GM18861 (cell line): ENCODE results near the gene TPRN.

Source experiments
- ATAC-seq: cut with Tn5 transposase; IDR thresholded peaks from one replicate; pipeline ENCODE4 v1.9.1; 2021; ENCODE audit not compliant: unreplicated experiment

Gene TPRN

DNA sequence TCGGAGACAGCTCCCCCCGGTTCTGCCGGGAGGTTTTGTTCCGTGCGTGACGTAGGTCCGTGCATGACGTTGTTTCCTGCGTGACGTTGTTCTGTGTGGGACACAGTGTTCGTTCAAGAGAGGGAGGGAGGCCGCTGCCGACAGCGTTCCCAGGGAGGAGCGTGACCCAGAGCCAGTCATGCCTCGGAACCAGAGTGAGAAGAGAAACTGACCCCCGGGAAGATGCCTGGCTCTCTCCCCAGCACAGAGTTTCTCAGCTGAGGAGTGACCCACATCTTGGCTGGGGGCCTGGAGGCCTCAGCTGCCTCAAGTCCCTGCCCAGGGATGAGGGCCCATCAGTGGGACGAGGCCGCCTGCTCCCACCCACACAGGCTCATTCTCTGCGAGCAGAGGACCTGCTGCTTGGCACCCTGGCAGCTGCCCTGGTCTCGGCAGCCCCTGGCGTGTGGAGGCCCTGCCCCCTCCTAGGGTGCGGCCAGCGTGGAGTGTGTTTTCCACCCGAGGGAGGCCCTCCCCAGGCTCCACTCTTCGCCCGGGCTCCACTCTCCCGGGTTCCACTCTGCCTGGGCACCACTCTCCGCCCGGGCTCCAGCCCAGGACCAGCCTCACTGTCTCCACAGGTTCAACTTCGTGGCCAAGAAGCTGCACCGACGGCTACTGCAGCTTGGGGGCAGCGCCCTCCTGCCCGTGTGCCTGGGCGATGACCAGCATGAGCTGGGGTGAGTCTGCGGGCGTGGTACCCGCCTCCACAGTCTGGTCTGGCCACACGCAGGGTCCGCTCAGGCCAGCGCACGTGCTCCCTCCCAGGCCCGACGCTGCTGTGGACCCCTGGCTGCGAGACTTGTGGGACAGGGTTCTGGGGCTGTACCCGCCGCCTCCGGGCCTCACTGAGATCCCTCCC is 12.9 kb upstream of the TPRN start:
- no peak for ATAC-seq

DNA sequence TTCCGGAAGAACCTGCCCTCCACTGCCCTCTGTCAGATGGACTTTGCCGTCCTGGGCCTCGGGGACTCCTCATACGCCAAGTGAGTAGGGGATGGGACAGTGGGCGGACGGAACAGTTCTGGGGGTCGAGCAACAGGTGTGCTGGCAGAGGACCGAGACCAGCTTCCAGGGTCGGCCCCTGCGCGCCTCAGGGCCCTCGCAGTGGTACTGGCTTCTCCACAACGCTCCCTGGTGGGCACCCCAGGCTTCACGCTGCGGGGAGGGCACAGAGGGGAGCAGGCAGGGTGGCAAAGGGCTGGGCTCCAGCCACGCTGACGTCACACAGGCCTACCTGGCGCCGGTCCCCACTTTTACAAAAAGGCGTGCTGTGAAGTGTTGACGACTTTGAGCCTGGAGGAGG is 12.0 kb upstream of the TPRN start:
- ATAC-seq: no peak

DNA sequence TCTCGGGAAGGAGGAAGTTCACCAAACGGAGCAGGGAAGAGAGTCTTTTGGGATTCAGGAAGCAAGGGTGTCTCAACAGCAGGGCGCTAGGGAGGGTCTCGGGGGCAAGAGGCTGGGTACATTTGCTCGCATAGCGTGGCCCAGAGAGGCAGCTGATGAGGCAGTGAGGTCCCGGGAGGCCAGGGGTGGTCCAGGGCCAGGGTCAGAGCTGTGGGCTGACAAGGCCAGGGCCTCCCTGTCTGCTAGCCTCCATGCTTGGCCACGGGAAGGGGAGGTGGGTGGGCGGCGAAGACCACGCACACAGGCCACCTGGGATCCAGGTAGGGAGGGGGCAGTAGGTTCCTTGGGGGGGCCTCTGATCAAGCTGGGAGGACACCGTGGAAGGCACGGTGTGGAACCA is 11.0 kb upstream of the TPRN start:
- ATAC-seq: no peak

DNA sequence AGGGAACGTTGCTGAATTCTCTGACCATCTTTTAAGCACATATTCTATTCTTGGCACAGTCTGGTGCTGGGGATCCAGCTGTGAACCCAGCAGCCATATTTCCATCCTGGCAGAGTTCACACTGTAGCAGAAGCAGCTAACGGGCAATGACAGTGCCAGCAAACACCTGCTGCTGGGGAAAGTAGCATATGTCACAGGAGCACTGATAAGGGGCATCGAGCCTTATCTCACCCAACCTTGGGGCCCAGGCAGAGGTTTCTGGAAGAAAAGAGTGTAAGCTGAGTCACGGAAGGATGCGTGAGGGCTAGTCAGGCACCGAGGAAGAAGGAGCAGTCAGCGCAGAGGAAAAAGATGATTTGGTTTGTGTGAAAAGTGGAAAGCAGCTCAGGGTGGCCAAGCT is 6.1 kb upstream of the TPRN start:
- ATAC-seq: no peak

DNA sequence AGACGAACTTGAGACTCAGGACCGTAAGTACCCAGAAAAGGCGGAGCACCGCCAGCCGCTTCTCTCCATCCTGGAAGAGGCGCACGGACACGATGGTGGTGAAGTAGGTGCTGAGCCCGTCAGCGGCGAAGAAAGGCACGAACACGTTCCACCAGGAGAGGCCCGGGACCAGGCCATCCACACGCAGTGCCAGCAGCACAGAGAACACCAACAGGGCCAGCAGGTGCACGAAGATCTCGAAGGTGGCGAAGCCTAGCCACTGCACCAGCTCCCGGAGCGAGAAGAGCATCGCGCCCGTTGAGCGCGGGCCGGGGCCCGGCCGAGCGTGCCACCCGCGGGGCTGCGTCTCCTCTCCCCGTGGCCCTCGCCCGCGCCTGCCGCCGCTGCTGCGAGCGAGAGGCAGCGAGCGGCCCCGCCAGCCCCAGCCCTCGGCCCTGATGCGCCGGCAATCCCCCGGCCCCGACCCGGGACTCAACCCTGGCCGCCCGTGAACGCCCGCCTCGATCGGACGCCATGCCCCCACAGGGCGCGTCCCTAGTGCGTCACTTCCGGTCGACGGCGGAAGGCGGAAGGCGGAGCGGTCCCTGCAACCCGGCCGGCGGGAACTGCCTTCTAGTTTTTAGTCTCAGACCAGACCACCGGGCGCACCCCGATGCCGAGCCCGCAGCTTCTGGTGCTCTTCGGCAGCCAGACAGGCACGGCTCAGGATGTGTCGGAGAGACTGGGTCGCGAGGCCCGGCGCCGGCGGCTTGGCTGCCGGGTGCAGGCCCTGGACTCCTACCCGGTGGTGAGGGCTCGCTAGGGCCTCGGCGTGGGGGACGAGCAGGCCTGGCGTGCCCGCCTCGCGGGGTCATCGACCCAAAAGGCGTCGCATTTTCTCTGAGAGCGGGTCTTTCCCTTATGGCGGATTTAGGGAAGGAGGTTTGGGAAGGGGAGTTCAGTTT is 4.9 kb upstream of the TPRN start, which contains the start of the genes NDOR1 and TMEM203:
TSS of gene NDOR1 (plus strand) at position 575 of the 944 bp plus-strand sequence. CDS start at position 653, 78 bp downstream.
TSS of gene TMEM203 (minus strand) at position 523 of the 944 bp plus-strand sequence. CDS start at position 289, 234 bp downstream.
- ATAC-seq: peak; percentile 36

DNA sequence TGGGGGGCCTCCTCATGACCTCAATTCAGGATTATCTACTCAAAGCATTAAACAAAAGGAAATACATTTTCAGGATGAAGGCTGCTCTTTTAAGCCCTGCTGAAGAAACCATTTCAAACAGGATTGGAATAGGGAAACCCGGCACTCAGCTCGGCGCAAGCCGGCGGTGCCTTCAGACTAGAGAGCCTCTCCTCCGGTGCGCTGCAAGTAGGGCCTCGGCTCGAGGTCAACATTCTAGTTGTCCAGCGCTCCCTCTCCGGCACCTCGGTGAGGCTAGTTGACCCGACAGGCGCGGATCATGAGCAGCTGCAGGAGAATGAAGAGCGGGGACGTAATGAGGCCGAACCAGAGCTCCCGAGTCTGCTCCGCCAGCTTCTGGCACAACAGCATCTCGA is 4.2 kb upstream of the TPRN start:
- no peak for ATAC-seq

DNA sequence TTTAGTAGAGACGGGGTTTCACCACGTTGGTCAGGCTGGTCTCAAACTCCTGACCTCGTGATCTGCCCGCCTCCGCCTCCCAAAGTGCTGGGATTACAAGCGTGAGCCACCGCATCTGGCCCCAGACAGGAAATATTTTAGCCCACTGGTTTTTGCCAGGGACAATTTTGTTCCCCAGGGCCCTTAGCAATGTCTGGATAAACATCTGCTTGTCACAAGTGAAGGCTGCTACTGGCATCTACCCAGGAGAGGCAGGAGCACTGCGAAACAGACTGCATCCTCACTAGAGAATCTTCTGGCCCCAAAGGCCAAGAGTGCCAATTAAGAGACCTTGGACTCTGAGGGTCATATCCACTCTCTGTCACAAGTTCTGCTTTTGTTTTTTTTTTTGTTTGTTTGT is 2.4 kb upstream of the TPRN start:
- ATAC-seq: no peak

DNA sequence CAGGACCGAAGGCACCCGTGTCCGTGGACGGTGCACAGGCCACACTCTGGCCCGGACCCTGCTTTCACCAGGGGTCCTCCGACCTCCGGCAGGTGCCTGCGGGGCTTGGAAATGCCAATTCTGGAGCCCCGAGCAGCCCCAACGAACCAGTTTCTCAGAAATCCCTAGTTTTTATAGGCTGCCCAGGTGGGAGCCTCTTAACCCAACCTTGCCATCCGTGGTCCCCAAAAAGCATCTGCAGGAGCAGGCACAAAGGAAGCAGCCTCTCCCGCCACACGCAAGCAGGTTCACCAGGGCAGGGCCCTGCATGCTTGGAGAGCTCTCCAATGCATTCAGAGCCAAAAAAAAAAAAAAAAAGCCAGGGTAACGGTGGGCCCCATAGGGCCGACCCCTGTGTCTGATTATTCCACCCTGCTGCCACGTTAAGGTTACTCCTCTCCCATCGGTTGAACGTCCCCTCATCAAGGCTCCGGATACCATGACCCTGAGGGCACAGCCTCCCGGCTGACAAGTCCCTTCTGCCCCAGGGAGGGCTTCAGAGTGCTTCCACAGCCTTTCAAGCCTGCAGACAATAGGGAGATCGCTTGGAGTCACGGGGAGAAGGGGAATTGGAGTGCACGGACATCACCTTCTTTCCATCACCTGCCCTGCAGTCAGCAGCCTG is 796 bp upstream of the TPRN start:
- no peak for ATAC-seq

DNA sequence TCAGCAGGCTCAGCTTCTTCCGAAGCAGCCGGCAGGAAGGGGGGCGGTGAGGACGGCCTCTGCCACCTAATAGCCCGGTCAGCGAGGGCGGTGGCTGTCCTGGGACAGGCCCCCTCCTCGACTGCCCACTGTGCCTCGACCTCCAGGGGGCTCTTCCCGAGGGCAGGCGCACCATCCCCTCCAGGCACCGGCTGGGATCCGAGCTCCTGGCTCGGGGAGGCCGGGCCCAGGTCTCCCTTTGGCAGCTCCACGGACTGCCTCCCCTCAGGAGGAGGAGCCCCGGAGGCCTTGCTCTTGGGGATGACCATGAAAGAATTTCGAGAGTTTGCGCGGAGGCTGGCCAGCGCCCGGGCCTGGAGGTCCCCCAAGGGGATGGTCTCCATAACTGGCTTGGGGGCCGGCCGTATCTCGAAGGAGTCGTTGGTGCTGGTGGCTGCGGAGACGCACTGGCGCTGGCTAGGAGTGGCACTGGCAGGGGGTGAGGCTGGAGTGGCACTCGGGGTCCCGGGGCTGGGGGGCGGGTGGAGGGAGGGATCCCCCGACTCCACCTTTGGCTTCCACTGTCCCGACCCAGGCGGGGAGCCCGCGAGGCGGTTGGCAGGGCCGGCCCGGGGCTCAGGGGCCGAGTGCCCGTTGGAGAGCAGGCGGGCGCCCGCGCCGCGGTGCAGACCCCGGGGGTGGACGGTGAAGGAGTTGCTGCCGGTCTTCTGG is 975 bp downstream of the TPRN start:
- ATAC-seq: no peak

DNA sequence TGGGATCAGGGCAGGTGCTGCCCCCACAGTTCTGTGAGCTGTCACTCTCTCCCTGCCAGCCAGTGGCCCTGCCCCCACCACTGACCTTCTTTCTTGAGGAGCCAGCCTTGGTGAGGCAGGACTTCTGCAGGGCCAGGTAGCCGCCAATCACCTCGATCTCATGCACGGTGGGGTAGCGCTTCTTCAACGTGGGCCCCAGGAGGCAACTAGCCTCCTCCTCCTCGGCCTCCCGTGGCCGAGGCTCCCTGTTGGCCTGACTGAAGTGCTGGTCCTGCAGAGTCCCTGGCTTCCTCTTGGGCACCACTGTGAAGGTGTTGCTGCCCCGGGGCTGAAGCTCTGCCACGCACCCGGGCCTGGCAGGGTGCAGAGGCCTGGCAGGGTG is 1.6 kb downstream of the TPRN start:
- ATAC-seq: no peak

DNA sequence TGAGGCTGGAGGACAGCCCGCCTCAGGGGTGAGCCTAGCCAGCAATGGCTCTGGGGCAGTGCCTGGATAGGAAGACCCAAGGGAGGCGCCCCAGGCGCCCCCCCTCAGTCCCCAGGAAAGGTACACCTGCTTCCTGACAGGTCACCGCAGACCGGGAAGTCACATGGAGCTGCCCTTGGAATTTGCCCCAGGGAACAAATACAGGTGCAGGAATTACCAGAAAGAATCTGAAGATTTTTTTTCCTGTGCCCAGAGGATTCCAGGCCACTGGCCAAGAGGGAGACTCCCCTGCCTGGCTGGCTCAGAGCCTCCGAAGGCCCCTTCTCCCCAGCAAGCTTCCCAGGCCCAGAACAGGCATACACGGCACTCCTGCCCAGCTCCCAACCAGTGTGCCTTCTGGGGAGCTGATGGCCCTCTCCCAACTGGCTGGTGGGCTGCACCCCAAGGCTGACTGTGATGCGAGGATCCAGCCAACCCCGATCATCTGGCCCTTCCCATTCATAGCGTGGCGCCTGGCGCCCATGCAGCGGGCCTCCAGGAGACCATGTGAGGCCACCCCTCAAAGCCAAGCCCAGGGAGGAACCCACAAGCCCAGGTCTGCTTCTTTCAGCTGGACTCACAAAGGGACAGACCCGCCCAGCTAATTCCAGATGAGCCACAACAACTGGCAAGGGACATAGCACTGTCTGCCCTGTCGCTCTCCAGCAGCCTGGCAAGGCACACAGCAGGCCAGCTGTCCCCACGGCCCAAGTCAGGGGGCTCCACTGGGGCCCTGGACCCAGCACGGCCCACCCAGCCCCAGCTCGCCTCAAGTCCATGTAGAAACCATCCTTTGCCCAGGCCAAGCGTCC is 2.3 kb downstream of the TPRN start:
- no peak for ATAC-seq

DNA sequence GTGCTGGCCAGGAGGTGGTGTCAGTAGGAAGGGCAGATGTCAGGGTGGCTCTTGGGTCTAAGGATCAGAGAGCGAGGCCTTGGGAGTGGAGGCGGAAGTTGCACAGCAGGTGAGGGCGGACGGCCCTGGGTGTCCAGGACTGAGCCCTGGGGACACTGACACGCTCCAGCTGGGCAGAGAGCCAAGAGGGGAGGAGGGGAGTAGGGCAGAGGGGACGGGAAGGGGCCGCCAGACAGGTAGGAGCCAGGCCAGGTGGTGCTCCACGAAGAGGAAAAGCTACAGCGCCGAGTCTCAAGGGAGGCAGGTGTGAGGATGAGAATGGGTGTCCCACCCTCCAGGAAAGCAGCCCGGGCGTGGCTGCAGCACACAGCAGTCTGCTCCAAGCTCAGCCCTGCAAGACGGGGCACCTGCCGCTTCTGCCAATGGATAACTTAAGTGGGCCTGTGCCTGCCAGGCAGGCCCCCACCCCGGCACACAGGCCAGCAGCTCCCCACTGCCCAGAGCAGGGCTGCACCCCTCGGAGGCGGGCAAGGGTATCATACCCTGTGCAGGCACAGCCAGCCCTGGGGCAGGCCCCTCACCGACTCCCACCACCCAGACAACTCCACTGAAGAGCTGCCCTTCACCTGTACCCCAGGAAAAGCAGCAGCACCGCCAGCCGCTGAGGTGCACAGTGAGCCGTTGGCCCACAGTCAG is 4.9 kb downstream of the TPRN start:
- no peak for ATAC-seq

DNA sequence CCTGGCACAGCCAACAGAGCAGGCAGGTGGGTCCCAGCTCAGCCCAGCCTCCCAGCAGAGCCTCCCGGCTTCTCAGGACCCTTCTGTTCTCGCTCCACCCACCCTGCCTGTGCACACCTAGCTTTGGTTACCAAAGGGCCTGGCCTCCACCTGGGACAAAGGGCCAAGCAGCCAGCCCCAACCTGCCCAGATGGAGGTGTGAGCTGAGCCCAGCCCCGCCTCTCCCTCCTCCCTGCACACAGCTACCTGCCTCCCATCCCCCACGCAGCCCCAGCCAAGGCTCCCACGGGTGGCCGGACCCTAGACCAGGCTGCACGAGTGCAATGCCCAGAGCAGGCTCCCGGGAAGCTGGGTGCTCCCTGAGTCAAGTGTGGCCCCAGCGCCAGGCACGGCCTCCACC is 5.6 kb downstream of the TPRN start:
- no peak for ATAC-seq

DNA sequence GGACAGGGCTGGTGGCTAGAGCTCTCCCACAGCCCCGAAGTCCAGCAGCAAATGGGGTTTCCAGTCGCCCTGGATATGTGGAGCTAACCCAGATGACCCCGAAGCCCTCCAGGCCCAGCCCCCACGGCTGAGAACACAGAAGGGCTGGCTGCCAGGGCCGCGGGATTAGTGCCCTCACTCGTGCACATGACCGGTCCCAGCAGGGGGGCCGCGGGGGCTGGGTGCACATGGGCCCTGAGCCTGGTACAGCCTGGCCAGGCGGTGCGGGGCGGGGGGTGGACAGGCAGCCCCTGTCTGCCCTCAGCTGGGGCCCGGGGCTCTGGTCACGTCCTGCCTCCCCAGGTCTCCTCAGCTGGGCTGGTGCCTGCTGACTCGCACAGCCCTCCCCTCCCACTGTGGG is 6.2 kb downstream of the TPRN start:
- no peak for ATAC-seq

DNA sequence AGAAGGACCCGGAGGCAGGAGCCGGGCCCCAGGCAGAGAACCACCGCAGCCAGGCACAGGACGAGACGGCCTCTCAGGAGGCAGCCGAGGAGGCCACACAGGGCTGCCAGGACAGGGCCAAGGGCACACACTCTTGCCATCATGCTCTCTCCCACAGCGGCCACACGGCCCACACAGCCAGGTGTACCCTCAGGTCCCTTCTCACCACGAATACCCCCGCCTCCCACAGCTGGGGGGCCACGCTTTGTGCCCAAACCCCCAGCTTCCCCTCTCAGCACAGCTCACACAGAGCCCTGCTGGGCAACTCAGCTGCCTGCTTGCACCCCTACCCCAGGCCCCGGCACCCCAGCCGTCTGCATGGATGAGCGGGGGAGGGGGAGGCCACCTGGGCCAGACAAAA is 6.8 kb downstream of the TPRN start:
- no peak for ATAC-seq

DNA sequence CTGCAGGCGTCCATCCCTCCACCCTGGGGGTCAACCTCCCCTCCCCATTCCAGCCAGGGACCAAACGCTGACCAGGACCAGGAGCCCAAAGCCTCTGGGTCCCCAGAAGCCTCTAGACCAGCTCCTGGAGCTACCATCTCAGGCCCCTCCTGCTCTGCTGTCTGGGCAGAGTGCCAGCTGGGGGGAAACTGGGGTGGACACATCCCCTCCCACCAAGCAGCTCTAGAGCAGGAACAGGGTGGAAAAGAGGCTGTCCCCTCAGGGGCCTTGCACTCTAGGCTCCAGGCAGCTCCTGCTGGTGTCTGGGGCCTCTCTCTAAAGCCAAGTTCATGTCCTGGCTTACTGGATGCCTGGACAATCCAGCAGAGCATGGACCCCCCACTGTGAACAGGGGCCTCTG is 7.7 kb downstream of the TPRN start:
- ATAC-seq: no peak

DNA sequence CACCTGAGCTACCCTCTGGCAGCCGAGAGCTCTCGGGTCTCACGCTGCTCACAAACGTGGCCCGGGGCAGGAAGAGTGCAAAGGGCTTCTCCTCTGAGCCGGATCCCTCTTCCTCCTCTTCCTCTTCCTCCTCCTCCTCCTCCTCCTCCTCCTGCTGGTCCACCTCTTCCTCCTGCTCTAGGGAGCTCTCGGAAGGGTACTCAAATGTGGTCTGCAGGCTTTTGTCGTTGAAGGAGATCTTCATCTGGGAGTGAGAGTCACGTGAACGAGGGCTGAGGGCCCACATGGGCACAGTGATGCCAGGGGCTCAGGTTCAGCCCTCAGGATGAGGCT is 8.1 kb downstream of the TPRN start:
- no peak for ATAC-seq

DNA sequence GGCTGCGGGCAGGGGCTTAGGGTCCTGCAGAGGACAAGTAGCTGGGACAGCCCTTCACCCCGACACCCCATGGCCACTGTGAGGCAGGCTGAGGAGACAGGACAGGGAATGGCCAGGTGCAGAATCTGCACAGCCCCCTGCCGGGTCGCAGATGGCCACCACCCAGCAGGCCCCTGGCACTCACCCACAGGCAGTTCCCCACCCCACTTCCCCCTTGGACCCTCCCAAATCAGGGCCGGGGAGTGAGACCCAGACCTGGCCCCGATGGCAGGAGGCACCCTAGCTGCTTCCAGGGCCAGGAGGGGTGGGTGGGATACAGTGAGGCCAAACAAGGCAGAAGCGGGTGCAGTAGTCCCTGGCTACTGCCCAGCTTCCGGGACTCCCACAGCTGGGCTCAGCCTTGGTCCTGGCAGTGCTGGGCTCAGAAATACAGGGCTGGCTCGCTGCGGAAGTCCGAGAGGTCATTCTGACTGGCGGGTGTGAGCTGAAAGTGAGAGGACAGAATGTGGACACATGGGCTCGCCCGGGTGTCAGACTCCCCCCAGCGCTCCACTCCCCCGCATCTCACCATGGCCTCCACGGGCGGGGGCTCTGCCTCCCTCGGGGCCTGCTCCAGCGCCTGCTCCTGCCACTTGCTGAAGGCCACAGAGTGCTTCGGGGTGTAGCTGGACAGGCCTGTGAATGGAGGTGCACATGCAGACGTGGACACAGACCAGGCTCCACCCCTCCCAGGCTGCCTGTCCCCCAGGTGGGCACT is 8.7 kb downstream of the TPRN start:
- no peak for ATAC-seq

DNA sequence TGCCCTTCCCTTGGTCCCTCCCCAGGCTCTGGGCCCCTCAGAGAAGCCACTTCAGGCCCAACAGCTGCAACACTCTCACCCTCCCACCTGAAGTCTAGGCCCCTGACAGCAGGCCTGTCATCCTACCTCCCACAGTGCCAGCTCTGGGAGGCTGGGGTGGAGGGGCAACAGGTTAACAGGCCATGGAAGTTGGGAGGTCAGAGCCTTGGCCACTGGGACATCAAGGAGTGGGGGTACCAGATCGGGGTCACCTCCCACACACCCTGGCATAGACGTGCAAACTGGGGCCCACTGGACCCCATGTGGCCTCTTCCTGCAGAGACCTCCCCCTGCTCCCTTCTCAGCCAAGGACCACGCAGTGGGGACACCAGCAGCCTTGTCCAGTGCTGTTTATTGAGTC is 9.3 kb downstream of the TPRN start:
- ATAC-seq: no peak
